GM23338 (cell line): ENCODE results near the gene CHRM1.

Source experiments
- TF ChIP-seq, protein P1 (sequence below): IDR thresholded peaks from one replicate; pipeline ENCODE4 v1.6.1; 2018; ENCODE audit warnings: antibody characterized with exemption; ENCODE audit not compliant: unreplicated experiment
- TF ChIP-seq, protein P2 (sequence below), 2 experiments: fragments of 200-600 bp in 1 of 2; sonication (generic) in 1 of 2; conservative IDR thresholded peaks; 2 replicates each; pipeline versions ENCODE4 v1.5.1 to v1.6.1; 2016 to 2017; ENCODE audit warnings: antibody characterized with exemption in 2 of 2, low read depth in 2 of 2, mild to moderate bottlenecking in 2 of 2, moderate library complexity in 1 of 2

DNA sequence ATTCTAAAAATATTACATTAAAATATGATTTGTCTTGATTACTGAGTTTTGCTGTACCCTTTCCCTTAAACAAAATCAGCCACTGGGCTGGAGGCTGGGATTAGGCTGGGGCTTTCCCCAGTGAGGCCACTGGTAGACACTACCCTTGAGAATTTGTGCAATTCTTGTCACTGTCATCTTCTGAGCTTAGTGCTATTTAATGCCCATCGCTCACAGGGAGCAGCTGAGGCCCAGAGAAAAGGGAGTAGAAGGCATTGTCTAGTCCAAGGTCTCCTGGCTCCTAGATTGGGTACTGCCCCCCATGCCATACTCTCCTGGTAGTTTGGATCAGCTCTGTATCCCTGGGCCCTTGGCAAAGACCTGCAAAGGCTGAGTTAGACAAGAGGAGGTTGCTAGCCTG is 6.7 kb downstream of the CHRM1 start:
- TF ChIP-seq, protein P1, sequence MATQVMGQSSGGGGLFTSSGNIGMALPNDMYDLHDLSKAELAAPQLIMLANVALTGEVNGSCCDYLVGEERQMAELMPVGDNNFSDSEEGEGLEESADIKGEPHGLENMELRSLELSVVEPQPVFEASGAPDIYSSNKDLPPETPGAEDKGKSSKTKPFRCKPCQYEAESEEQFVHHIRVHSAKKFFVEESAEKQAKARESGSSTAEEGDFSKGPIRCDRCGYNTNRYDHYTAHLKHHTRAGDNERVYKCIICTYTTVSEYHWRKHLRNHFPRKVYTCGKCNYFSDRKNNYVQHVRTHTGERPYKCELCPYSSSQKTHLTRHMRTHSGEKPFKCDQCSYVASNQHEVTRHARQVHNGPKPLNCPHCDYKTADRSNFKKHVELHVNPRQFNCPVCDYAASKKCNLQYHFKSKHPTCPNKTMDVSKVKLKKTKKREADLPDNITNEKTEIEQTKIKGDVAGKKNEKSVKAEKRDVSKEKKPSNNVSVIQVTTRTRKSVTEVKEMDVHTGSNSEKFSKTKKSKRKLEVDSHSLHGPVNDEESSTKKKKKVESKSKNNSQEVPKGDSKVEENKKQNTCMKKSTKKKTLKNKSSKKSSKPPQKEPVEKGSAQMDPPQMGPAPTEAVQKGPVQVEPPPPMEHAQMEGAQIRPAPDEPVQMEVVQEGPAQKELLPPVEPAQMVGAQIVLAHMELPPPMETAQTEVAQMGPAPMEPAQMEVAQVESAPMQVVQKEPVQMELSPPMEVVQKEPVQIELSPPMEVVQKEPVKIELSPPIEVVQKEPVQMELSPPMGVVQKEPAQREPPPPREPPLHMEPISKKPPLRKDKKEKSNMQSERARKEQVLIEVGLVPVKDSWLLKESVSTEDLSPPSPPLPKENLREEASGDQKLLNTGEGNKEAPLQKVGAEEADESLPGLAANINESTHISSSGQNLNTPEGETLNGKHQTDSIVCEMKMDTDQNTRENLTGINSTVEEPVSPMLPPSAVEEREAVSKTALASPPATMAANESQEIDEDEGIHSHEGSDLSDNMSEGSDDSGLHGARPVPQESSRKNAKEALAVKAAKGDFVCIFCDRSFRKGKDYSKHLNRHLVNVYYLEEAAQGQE, result no peak
- TF ChIP-seq, protein P2, sequence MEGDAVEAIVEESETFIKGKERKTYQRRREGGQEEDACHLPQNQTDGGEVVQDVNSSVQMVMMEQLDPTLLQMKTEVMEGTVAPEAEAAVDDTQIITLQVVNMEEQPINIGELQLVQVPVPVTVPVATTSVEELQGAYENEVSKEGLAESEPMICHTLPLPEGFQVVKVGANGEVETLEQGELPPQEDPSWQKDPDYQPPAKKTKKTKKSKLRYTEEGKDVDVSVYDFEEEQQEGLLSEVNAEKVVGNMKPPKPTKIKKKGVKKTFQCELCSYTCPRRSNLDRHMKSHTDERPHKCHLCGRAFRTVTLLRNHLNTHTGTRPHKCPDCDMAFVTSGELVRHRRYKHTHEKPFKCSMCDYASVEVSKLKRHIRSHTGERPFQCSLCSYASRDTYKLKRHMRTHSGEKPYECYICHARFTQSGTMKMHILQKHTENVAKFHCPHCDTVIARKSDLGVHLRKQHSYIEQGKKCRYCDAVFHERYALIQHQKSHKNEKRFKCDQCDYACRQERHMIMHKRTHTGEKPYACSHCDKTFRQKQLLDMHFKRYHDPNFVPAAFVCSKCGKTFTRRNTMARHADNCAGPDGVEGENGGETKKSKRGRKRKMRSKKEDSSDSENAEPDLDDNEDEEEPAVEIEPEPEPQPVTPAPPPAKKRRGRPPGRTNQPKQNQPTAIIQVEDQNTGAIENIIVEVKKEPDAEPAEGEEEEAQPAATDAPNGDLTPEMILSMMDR (conservative IDR thresholded peaks at IDR 0.05; ENCODE audit: low read depth in 2 of 2), result no peak
